HG03196 (cell line): Measurements from ENCODE around the gene TRIM60.
"Not testable (repeated sequence)": the region's sequence is repeated elsewhere in the genome, so short reads cannot be mapped to it uniquely, and the experiment has no call there.

ENCODE experiments used
- ATAC-seq: cut with Tn5 transposase; IDR thresholded peaks from one replicate; pipeline ENCODE4 v1.9.1; 2021; ENCODE audit not compliant: unreplicated experiment

Gene TRIM60

GRCh38 chr4:165031436-165032211, at the start of gene TRIM60:
TSS of gene TRIM60 (plus strand) at chr4:165031999. CDS start at chr4:165040073, 8,074 bp downstream.
- ATAC-seq: no peak

DNA sequence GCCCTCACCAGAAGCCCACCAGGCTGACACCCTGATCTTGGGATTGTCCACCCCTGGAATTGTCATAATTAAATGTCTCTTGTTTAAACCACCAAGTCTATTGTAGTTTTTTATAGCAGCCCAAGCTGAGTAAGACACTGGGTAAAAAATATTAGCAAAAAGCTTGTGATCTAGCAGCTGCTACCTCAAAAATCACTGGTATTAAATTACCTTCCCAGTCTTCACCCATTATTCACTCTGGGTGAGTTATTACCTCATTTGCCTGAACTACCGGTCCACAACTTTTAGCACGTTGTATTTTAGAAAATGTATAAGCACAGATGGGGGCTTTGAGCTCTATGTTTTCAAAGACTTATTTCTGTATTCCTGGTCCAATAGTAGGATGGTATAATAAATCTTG, 42.3 kb upstream of the TRIM60 start:
- no peak for ATAC-seq

DNA sequence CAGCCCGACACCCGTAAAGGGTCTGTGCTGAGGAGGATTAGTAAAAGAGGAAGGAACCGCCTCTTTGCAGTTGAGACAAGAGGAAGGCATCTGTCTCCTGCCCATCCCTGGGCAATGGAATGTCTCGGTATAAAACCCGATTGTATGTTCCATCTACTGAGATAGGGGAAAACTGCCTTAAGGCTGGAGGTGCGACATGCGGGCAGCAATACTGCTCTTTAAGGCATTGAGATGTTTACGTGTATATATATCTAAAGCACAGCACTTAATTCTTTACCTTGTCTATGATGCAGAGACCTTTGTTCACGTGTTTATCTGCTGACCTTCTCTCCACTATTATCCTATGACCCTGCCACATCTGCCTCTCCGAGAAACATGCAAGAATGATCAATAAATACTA, 41.0 kb upstream of the TRIM60 start:
- ATAC-seq: not testable (repeated sequence)

GRCh38 chr4:164996123-164996522, 35.7 kb upstream of the TRIM60 start:
- ATAC-seq: not testable (repeated sequence)

DNA sequence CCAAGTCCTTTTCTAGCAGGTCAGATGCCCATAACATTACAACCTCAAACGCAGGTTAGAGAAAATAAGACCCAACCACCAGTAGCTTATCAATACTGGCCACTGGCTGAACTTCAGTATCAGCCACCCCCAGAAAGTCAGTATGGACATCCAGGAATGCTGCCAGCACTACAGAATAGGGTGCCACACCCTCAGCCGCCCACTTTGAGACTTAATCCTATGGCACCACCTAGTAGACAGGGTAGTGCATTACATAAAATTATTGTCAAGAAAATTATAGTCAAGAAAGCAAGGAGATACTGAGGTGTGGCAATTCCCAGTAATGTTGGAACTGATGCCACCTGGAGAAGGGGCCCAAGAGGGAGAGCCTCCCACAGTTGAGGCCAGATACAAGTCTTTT, 34.5 kb upstream of the TRIM60 start:
- ATAC-seq: no peak

GRCh38 chr4:164997941-164998340, 33.9 kb upstream of the TRIM60 start:
- ATAC-seq: no peak

GRCh38 chr4:164998526-164999080, 33.2 kb upstream of the TRIM60 start:
- not testable (repeated sequence) for ATAC-seq

DNA sequence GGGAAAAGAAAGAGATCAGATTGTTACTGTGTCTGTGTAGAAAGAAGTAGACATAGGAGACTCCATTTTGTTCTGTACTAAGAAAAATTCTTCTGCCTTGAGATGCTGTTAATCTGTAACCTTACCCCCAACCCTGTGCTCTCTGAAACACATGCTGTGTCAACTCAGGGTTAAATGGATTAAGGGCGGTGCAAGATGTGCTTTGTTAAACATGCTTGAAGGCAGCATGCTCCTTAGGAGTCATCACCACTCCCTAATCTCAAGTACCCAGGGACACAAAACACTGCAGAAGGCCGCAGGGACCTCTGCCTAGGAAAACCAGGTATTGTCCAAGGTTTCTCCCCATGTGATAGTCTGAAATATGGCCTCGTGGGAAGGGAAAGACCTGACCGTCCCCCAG, 29.8 kb upstream of the TRIM60 start:
- not testable (repeated sequence) for ATAC-seq

GRCh38 chr4:165005352-165005925, 26.4 kb upstream of the TRIM60 start:
- ATAC-seq: no peak

- ATAC-seq: no peak
Measured at GRCh38 chr4:165006456-165006855, 25.3 kb upstream of the TRIM60 start.

DNA sequence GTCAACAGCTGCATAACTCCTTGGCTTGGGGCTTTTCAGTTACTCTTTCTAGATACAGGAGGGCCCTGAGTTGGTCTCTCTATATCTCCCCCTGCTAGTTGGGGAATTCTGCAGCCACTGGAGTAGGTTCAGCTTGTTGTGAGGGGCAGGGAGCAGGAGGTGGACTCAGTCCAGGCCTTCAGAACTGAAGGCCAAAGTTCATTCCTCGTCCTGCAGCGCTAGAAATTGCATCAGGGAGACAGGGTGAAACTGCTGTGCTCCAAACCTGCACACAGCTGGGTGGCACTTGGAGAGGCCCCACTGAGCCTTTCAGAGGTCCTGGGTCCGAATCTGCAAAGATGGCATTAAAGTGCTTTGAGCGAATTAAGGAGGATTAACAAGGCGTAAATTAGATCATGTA, 24.9 kb upstream of the TRIM60 start:
- ATAC-seq: no peak

DNA sequence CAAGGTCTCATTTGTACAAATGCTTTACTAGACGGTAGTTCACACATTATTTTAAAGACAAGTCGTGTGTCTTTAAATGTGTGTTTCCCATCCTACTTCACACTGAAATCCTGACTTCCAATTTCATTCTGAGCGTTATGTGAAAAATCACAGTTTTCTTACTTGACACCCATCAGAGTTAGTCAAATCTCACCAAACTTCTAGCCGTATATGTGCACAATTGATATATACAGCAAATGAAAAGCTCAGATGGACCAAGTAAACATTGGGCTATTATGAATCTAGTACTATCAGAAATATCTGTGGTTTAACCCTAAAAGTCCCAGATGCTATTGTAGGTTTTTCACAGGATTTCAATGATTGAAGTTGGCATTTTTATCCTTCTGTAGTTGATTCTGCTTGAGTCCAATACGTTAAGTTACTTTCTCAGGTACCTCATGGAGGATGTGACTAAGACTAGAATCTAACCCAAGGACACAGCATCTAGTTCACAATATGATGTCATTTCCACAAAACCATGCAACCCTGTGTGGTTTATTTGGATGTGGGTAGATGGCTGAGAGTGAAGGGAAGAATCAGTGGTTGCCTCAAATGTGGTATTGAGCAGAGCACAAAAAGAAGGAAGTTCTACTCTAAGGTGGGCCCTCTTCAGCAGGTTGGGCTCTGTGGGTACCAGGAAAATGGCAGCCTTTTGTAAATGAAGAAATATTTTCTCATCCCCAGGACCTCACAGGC, 22.1 kb upstream of the TRIM60 start:
- no peak for ATAC-seq

GRCh38 chr4:165010487-165010886, 21.3 kb upstream of the TRIM60 start:
- no peak for ATAC-seq

- no peak for ATAC-seq
Measured at GRCh38 chr4:165010991-165011390, 20.8 kb upstream of the TRIM60 start.

DNA sequence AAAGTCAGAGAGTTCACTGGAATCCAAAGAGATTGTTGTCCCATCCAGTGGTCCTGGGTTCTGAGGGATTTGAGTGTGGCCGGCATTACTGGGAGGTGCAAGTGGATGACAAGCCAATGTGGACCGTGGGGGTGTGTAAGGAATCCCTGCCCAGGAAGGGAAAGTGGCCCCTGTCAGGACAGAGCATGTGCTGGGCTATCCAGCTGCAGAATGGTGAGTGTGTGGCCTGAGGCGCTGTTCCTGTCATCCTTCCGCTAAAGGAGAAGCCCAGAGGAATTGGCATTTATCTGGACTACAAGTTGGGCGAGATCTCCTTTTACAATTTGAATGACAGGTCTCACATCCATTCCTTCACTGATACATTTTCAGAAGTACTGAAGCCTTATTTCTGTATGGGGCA, 20.4 kb upstream of the TRIM60 start:
- no peak for ATAC-seq

- ATAC-seq: no peak
Measured at GRCh38 chr4:165013691-165014090, 18.1 kb upstream of the TRIM60 start.

DNA sequence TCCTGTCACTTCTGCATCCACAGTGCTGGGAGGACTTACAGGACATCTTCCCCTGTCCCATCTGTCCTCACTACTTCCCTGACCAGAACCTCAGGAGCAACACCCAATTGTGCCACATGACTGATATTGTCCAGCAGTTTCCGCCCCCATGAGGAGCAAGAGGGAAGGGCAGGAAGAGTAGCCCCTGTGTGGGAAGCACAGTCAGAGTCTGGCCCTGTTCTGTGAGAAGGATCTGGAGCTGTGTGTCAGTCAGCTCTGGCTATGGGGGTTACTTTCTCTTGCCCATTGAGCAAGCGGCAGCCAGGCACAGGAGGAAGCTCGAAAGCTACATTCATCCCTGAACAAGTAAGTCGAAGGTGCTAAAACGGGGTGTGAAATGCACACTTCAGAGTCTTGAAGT, 14.8 kb upstream of the TRIM60 start:
- ATAC-seq: no peak

DNA sequence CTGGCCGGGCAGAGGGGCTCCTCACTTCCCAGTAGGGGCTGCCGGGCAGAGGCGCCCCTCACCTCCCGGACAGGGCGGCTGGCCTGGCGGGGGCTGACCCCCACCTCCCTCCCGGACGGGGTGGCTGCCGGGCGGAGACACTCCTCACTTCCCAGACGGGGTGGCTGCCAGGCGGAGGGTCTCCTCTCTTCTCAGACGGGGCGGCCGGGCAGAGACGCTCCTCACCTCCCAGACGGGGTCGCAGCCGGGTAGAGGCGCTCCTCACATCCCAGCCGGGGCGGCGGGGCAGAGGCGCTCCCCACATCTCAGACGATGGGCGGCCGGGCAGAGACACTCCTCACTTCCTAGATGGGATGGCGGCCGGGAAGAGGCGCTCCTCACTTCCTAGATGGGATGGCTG, 11.8 kb upstream of the TRIM60 start:
- ATAC-seq: not testable (repeated sequence)

DNA sequence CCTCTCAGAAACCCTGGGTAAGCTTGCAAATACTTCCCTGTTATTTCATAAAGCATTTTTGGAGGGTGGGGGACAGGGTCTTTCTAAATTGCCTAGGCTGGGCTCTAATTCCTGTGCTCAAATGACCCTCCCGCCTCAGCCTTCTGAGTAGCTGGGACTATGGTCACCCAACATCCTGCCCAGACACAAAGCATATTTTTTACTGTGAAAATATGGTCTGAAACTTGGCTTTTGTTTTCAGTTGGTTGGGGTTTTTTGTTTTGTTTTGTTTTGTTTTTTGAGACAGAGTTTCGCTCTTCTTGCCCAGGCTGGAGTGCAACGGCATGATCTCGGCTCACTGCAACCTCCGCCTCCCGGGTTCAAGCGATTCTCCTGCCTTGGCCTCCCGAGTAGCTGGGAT, 6.0 kb upstream of the TRIM60 start:
- ATAC-seq: not testable (repeated sequence)

DNA sequence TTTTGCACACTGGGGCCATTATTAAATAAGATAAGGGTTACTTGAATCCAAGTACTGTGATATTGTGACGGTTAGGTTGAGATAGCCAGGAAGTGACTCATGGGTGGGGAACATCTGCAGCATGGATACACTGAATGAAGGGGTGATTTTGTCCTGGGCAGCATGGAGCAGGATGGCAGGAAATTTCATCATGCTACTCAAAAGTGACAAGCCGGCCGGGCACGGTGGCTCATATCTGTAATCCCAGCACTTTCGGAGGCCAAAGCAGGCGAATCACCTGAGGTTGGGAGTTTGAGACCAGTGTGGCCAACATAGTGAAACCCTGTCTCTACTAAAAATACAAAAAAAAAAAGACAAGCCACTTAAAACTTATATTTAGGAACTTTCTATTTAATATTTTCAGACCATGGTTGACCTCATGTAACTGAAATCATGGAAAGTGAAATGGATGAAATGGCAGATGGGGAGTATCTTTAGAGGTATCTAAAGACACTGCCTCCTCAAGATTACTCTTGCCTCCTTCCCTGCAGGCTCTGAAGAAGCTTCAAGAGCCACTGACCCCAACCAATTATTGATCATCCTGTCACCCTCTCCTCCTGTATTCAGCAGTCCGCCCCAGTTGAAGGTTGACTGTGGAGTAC, 3.9 kb upstream of the TRIM60 start:
- ATAC-seq: no peak

DNA sequence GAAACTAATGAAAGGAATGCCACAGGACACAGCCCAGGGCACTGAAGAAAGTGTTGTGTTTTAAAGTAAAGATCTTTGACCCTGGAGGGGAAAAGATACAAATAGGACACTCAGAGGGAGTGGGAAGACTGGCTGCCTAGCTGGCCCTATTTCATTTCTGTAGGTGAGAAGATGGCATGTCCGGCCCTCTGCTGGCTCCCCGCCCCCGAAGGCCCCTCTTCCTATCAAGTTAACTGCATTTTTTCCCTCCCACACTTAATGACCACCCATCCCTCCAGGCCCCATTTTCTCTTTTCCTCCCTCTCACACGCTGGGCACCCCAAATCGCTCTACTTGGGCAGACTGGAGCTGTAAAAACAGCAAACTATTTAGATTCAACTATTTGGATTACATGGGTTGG, 16.4 kb downstream of the TRIM60 start:
- no peak for ATAC-seq
